ENCODE results near the gene MICAL3.

DNA sequence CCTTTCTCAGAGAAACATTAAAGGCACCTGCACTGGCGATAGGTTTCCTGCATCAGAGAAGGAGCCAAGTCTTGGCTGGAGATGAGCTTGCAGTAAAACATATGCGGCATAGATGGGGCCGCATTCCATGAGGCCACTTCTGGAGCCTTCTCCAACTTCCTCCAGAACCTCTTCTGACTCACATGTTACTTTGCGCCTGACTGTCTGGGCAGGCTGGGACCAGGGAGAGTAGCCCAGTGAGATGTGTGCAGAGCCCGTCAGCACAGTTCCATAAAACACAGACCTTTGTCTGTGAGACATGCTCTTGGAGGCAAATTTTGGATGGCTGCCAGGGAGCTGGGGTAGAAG, 194.7 kb downstream of the MICAL3 start:
- TF ChIP-seq, protein P1, sequence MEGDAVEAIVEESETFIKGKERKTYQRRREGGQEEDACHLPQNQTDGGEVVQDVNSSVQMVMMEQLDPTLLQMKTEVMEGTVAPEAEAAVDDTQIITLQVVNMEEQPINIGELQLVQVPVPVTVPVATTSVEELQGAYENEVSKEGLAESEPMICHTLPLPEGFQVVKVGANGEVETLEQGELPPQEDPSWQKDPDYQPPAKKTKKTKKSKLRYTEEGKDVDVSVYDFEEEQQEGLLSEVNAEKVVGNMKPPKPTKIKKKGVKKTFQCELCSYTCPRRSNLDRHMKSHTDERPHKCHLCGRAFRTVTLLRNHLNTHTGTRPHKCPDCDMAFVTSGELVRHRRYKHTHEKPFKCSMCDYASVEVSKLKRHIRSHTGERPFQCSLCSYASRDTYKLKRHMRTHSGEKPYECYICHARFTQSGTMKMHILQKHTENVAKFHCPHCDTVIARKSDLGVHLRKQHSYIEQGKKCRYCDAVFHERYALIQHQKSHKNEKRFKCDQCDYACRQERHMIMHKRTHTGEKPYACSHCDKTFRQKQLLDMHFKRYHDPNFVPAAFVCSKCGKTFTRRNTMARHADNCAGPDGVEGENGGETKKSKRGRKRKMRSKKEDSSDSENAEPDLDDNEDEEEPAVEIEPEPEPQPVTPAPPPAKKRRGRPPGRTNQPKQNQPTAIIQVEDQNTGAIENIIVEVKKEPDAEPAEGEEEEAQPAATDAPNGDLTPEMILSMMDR (IDR thresholded peaks at IDR 0.05; ENCODE audit: insufficient read depth, low read length) = no peak
- TF ChIP-seq POLR2AphosphoS5 (IDR thresholded peaks at IDR 0.05; ENCODE audit: low read depth) (no peak), GABPA (IDR thresholded peaks at IDR 0.05; ENCODE audit: low read depth) (no peak)
- TF ChIP-seq, protein P2, sequence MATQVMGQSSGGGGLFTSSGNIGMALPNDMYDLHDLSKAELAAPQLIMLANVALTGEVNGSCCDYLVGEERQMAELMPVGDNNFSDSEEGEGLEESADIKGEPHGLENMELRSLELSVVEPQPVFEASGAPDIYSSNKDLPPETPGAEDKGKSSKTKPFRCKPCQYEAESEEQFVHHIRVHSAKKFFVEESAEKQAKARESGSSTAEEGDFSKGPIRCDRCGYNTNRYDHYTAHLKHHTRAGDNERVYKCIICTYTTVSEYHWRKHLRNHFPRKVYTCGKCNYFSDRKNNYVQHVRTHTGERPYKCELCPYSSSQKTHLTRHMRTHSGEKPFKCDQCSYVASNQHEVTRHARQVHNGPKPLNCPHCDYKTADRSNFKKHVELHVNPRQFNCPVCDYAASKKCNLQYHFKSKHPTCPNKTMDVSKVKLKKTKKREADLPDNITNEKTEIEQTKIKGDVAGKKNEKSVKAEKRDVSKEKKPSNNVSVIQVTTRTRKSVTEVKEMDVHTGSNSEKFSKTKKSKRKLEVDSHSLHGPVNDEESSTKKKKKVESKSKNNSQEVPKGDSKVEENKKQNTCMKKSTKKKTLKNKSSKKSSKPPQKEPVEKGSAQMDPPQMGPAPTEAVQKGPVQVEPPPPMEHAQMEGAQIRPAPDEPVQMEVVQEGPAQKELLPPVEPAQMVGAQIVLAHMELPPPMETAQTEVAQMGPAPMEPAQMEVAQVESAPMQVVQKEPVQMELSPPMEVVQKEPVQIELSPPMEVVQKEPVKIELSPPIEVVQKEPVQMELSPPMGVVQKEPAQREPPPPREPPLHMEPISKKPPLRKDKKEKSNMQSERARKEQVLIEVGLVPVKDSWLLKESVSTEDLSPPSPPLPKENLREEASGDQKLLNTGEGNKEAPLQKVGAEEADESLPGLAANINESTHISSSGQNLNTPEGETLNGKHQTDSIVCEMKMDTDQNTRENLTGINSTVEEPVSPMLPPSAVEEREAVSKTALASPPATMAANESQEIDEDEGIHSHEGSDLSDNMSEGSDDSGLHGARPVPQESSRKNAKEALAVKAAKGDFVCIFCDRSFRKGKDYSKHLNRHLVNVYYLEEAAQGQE (IDR thresholded peaks at IDR 0.05; ENCODE audit: insufficient replicate concordance, low read depth) = no peak
